Measurements from ENCODE around the gene FGF9.

The FGF9 gene

DNA sequence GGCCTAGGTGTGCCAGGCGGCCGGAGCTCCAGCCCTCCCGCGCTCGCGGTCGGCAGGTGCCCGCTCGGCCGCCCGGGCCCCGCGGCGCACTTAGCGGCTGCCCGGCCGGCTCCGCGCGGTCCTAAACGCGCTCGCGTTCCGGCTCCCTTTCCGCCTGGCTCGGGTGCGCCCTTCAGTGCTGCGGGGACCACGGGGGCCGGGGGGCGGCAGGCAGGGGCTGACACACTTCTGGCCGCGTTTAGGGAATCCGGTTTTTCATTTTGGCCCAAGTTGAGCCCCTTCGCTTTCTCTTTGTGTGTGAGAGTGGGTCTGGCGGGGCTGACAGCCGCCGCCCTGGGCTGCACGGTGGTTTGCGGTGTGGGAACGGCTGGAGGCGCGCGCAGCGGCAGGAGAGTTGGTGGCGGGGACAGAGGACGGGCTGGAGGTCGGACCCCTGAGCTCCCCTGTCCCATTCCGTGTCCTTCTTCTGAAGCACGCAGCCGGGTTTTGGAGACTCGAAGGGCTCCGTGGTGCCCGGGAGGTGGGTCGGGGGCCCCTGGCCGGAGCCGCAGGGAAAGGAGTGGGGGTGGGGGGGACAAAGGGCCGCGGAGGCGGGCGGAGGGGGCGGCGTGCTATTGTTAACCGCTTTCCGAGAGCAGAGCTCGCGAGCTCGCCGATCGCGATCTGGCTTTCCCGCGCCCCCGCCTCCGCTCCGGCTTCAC is 3.1 kb downstream of the FGF9 start:
- DNase-seq (ENCODE audit: low read depth in 1 of 2, low spot score in 1 of 2) = no peak

DNA sequence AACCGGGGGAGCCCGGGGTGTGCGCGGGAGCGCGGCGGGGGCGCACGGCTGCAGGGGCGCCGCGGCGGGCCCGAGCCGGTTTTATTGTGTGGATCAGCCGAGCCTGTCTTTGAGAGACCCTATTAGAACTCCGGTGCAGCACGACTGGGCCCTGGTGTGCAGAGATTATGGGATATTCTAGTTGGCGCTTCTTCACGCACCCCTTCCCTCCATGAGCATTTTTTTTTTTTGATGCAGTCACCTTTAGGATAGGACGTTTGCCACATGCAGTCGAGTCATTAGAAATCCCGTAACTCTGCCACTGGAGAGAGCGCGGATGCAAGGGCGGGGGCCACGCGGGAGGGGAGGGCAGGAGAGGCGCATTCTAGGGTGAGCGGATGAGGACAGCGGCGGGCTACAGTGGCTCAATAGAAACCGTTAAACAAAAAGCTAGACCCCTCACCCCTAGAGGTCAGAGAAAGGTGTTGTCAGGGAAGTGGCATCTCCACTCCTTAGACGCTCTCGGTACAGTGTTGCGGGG is 3.7 kb downstream of the FGF9 start:
- no peak for DNase-seq (ENCODE audit: low read depth in 1 of 2, low spot score in 1 of 2)

DNA sequence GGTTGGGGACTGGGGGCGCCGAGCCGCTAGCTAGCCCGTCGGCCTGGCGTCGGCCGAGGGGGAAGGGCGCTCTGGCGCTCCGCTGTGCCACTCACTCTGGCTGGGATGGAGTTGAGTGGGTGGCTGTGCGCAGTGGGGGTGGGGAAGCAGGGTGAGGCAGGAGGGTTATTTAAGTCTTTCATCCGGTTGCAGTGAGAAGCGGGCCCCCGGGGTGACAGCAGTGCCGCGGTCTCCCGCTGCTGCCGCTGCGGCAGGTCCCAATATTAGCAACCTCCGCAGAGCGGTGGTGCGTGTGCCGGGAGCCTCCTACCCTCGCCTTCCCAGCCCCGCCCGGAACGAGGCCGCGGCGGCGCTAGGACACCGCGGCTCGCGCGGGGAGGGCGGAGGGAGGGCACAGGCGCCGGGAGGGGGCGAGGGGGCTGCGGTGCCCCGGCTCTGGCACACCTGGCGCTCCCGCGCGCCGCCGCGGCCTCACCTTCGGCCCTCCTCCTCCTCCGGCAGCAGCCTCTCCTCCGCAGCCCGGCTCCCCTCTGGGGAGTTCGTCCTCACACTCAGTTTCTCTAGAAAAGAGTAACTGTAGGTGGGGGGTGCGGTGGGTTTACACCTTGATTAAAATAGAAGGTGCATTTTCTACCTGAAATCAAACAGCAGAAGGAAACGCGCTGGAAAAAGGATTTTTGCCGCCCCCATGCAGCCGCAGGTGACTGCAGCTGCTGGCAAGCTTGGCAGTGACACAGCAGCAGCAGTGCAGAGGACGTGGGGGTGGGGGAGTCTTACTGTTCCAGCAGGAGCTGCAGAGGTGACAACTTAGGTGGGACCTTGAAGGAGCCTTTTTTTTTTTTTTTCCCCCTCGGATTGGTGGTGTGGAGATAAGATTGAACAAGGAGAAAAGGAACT is 4.5 kb downstream of the FGF9 start:
- no peak for DNase-seq (ENCODE audit: low read depth in 1 of 2, low spot score in 1 of 2)

DNA sequence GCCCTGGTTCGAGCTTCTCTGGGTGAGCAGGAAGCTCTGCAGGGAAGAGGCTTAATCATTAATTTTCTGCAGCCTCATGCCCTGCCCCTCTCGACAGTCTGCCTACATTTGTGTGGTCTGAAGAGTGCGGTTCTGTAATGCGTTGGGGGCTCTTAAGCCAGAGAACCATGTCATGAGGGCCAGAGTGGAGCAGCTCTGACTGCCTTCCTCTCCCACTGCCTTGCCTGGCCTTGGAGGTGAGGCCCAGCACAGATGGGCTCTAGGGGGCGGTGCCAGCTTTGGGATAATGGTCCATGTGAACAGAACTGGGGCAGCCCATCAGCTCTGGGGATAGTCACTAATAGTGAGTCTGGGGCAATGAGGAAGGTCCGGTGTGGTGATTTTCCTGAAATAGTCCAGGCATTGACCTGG is 5.7 kb downstream of the FGF9 start:
- DNase-seq (ENCODE audit: low read depth in 1 of 2, low spot score in 1 of 2) = no peak

DNA sequence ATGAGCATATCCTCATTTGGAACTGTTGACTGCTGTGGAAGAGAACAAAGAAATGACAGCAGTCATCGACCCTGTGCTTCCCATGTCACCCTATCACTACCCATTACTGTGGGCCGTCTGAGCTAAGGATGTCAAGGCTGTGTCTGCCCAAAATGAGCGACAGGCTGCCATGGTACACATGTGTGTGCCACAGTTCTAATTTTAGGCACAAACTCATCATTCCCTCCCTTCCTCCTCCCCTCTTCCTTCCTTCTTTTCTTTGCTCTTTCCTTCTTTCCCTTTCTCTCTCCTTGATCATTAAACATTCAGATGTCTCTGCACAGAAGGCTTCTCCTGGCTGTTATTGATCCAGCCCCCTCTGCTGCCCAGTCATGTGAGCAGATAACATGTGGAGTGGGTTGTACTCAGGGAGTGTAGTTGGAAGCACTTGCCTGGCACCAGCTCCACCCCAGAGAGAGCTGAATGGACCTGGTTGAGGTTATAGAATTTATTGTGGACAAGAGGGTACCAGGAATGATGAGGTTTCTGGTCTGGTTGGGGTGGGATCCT is 6.3 kb downstream of the FGF9 start:
- no peak for DNase-seq (ENCODE audit: low read depth in 1 of 2, low spot score in 1 of 2)

DNA sequence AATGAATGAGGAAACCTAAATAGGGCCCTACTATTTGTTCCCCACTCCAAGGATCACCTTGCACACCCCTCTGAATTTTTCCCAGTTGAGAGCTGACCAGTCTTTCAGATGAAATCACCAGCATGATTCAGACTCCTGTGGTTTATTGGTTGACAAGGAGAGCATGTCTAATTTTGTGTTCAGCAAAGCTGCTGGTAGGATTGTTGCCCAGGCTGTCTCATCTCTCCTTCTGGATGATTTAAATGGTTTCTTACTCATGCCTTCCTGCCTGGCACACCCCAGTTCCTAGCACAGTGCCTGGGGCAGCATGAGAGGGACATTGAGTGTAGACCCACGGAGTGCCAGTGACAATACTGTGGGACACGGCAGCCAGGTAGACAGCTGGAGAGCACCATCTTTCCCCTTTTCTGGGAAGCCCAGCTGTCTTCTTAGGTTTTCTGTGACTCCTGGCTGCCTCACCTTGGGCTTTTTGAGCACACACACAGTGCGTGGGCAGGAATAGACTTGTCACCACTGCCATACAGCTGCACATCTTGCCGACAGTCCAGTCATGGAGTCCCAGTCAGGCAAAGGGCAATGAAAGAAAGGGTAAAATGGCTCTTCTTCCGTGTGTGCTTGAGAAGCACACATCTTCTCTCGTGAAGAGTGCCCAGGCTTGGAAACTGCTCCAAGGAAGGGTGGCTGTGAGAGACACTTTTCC is 12.3 kb downstream of the FGF9 start:
- no peak for DNase-seq (ENCODE audit: low read depth in 1 of 2, low spot score in 1 of 2)

DNA sequence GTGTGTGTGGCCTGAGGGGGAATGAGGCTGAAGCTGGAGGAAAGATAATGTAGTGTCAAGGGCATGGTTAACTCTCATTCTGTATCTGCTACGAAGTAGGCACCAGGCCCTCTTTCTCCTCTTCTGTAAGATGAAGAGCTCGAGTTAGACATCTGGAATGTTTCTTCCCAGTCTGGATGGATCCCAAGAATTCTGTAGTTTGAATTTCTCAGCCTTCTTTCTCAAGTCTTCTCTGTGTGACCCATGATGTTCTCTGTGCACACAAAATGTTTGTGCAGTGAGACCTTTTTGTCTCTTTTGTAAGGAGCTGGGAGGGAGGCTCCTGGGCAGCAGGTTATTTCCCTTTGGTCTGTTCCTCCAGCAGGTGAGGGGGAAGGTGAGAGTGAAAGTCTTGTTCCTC is 13.7 kb downstream of the FGF9 start:
- no peak for DNase-seq (ENCODE audit: low read depth in 1 of 2, low spot score in 1 of 2)

DNA sequence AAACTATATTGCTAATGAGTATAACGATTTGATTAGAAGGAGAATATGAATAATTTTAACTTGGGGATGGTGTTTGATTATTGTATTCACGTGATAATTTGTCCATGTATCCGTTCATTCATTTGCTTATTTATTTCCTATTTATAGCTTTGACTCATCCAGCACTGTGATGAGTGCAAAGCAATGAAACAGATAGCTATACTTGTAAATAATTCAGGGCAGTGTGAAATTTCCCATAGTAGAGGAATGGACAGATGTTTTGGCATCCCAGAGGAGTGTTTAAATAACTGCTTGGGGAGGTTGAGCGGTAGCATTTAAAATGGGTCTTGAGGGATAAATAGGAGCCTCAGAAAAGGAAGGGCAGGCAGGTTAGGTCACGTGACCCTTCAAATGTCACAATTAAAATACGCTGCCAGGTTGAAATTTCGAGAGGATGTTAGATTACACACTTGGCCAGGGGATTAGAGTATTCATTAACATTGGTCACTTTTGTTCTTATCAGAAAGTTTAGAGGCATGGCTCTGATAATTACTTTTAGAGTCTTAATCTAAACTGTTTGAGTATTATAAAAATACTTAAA is 14.7 kb downstream of the FGF9 start:
- no peak for DNase-seq (ENCODE audit: low read depth in 1 of 2, low spot score in 1 of 2)

DNA sequence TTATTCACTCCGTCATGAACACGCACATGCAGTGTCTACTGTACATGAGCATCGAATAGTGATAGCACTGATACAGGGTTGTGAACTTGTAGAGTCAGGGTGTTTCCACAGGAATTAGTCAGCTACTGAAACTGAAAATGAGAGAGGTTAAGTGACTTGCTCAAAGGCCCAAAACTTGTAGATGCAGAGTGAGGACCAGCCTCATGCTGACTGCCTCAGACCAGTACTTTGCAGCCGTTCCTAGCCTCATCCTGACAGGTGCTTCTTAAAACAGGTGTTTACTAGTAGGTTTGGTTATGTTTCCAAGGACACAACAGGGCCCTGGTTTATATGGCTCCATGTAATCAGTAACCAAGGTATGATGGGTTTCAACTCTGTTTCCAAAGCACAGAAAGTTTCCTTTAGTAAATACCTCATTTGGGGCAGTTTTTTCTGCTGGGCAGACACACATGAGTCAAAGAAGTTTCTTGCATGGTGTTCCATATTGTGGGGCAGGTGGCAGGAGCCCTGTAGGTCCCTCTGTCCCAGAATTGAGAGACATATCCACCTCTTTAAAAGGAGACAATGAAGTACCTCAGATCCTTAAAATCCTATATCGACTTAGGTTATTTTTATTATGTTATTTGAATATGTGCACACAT is 16.0 kb downstream of the FGF9 start:
- no peak for DNase-seq (ENCODE audit: low read depth in 1 of 2, low spot score in 1 of 2)

DNA sequence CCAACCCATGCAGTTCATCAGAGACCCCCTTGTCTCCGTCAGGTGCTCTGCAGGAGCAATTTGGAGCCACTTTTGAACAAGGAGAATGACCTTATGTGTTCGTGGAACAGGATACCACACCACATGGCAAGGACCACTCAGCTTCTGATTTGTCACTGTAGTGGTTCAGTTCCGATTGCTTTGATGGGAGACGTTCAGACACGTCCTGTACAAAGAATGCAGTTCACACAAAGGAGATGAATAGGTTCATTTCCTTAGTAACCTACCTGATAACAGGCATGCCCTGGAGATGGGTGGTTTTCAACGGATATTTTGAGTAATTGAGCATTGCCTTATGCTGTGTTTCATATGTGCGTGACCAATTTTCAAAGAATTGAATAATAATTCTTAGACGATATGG is 17.2 kb downstream of the FGF9 start:
- DNase-seq (ENCODE audit: low read depth in 1 of 2, low spot score in 1 of 2) = no peak

DNA sequence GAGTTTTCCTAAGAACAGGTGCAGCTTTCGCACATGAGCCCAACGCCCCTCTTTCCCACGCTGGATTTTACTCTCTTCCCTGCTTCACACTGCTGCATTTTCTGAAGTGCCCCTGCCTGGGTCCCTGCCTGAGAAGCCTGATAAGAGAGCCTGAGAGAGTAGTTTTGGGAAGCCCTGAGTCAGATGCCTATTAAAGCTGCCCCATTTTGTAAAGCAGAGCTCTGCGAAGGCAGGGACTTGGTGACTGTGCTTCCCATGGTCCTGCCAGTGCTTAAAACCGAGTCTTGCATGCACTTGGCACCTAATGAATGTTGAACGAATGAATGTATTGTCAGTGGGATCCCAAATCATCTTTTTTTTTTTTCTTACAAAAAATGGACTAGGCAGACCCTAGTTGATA is 18.2 kb downstream of the FGF9 start:
- DNase-seq (ENCODE audit: low read depth in 1 of 2, low spot score in 1 of 2) = no peak

DNA sequence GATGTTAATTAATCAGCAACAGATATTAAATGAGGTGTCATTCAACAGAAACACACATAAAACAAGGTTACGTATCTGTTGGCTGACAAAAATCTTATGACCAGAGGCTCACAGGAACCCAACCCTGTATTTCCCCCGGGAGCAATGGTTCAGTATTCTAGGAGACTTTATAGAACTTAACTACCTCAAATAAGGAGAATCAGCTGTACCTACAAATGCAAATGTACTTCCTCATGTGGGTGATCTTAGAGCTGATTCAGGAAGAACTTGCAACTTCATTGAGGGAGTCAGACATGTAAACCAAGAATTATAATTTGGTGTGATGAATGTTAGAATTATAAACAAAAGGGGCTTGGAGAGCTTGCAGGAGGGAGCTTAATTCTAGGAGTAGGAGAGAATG is 20.1 kb downstream of the FGF9 start:
- DNase-seq (ENCODE audit: low read depth in 1 of 2, low spot score in 1 of 2) = no peak

DNA sequence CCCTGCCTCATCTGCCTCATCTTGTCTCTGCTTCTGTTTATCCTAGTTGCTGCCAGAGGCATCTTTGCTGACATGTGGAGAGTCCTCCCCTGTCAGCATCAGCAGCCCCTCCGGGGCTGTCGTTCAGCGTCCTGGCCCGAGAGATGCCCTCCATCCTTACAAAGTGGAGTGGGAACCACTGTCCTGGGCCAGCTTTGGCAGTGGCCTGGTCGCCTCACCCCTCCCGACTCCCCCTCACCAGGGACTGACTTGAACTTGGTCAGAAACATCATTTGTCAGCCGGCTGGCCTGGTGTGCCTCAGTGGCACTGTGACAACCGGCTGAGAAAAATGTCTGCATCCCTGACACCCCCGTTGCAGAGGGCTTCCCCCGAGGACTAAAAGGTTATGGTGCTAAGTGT is 20.6 kb downstream of the FGF9 start:
- no peak for DNase-seq (ENCODE audit: low read depth in 1 of 2, low spot score in 1 of 2)

DNA sequence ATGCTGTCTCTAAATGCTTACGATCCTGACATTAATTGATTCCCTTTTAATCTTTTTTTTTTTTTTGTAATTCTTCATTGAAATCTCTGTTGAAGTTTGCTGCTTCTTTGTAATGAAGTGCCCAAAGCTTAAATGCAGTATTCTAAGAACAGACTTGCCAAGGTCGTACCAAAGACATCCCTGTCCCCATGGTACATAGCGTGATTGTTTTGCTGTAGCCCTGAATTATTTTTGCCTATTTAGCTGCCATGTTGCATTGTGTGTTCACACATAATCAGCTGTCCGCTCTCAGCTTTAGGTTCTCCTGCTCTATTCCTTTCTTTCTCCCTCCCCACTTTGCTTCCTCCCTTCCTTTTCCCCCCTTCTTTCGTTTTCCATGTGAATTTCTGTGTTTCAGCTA is 21.1 kb downstream of the FGF9 start:
- DNase-seq (ENCODE audit: low read depth in 1 of 2, low spot score in 1 of 2) = no peak

DNA sequence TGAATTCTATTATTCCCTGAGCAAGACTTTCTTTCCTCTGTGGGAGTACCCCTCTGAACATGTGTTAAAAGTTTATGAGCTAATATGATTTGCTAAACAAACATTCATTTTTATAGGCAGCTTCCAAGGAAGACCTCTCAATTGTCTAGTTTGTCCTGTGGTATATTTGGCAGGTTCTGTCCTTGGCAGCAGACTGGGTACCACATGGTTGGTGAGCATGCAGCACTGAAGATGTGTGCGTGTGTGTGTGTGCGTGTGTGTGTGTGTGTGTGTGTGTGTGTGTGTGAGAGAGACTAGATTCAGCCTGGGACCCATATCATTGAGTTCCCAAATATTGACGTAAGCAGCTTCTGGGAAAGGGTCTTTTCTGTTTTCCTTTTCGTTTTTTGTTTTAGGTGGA is 24.0 kb downstream of the FGF9 start:
- no peak for DNase-seq (ENCODE audit: low read depth in 1 of 2, low spot score in 1 of 2)

DNA sequence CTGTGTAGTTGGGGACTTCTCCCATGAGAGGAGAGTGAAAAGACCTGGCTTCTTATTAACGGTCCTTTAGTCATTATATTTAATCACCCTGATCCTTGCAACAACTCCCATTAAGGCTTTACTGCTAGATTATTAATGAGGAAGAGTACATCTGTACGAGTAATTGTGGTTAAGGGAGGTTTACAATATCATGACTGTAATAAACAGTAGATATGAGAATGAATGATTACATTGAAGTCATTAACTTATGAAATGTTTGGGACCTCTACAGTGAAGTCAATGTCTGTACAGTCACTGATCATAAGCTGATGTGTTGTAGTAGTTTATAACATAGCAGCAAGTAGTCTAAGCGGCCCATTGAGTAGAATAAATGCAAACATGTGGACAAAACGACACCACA is 24.7 kb downstream of the FGF9 start:
- DNase-seq (ENCODE audit: low read depth in 1 of 2, low spot score in 1 of 2) = no peak

DNA sequence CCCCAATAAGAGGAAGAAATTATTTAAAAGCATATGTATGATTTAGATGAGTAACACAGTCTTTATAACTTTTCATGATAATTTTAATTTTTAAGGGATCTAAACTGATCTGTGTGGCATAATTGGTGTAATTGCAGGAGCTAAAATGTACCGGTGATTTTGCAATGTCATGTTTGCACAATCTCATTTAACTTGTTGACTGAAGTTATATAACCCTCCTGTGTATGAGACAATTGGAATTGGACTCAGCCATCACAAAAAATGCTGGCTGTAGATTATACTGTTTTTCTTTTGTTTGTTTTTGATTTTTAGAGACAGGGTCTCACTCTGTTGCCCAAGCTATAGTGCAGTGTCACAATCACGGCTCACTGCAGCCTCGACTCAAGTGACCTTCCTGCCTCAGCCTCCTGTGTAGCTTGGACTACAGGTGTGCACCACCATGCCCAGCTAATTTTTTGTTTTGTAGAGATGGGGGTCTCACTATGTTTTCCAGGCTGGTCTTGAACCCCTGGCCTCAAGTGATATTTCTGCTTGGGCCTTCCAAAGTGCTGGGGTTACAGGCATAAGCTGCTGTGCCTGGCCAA is 26.1 kb downstream of the FGF9 start:
- DNase-seq (ENCODE audit: low read depth in 1 of 2, low spot score in 1 of 2) = no peak

DNA sequence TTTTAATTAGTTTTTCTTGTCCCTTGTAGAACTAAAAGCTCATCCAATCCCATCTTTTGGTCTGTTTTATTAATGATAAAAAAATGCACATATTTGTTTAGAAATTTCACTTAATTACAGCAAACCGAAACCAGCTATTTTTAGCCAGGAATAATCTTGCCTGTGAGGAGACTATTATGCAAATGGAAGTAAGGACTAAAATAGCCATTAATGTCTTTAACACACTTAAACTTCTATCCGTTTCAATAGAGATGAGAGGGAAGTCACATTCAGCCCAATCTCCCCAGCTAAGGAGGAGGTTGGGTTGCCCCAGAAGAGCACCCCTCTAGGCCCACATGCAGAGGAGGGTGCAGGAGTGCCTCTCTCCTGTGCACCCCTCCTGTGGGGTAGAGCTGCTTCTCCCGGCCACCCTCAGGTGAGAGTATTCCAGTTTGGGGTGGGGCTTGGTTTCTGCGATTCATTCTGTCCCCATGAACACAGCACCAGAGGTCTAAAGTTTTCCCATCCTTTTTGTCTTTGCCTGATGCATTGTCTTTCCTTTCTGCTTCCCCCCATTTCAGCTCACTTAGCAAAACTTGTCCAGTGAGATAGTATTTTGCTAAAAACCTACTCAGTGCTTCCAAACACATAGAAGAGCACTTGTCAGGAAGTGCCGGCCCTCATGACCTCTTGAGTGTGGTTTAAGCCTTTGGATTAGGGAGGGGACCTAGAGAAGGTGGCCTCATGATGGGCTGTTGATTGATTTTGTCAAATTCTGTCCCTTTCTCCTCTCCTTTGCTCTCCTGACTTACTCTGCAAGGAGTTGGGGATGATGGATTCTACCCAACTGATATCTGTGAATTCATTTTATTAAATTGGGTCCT is 28.2 kb downstream of the FGF9 start:
- no peak for DNase-seq (ENCODE audit: low read depth in 1 of 2, low spot score in 1 of 2)

DNA sequence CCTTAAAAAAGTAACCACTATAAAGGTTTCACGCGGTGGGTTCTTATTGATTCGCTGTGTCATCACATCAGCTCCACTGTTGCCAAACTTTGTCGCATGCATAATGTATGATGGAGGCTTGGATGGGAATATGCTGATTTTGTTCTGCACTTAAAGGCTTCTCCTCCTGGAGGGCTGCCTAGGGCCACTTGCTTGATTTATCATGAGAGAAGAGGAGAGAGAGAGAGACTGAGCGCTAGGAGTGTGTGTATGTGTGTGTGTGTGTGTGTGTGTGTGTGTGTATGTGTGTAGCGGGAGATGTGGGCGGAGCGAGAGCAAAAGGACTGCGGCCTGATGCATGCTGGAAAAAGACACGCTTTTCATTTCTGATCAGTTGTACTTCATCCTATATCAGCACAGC is 30.6 kb downstream of the FGF9 start:
- DNase-seq (ENCODE audit: low read depth in 1 of 2, low spot score in 1 of 2) = no peak
